A549 (cell line): Measurements from ENCODE around the gene IQCF6. TPM values are rescaled to one million over a fixed set of nuclear protein-coding genes. Genes with fewer than 3 reads are reported as not detected.

Experiments
- ATAC-seq, 2 experiments: fragments of 200-7000 bp in 1 of 2; fragments of >200 bp in 1 of 2; cut with Nextera tagmentation in 1 of 2; cut with Tn5 transposase in 1 of 2; 3 replicates each; pipeline versions ENCODE4 v1.8.0 to v1.9.1; 2018 to 2020; ENCODE audit warnings: mild to moderate bottlenecking in 1 of 2, moderate library complexity in 1 of 2
- CTCF ChIA-PET: fragments of 300-600 bp; sonication (Branson Sonifier 250); formaldehyde crosslinking; extraction: SDS; loops from one replicate; lab custom pipeline; 2021; ENCODE audit warnings: antibody characterized with exemption, inconsistent platforms; lab: Yijun Ruan, JAX
- POLR2A ChIA-PET: fragments of 350-600 bp; formaldehyde crosslinking; extraction: SDS; loops from one replicate; lab custom pipeline; 2021; ENCODE audit warnings: antibody characterized with exemption, inconsistent platforms; lab: Yijun Ruan, JAX
- DNase-seq, 2 experiments: peaks; one replicate each; pipeline versions ENCODE4 v3.0.0 to v3.0.0-alpha.2; 2011 to 2016; ENCODE audit warnings: low read depth in 1 of 2, low spot score in 1 of 2
- FAIRE-seq: peaks from 2 replicates; lab custom pipeline; 2011; peaks lifted over from hg19 to GRCh38; lab: Jason Lieb, UNC
- H3K27ac ChIP-seq, 2 experiments: fragments of >200 bp; sonication (Bioruptor Twin); formaldehyde crosslinking; 3 replicates each; pipeline ENCODE4 v1.5.1; 2016 to 2017
- H3K4me1 ChIP-seq: fragments of >200 bp; sonication (Bioruptor Twin); formaldehyde crosslinking; 3 replicates; pipeline ENCODE4 v1.6.1; 2016
- H3K4me2 ChIP-seq: fragments of >200 bp; sonication (Bioruptor Twin); formaldehyde crosslinking; 3 replicates; pipeline ENCODE4 v1.6.1; 2016
- H3K4me3 ChIP-seq: fragments of >200 bp; sonication (Bioruptor Twin); formaldehyde crosslinking; 3 replicates; pipeline ENCODE4 v1.5.1; 2016
- H3K9me3 ChIP-seq: fragments of >200 bp; sonication (Bioruptor Twin); formaldehyde crosslinking; 3 replicates; pipeline ENCODE4 v1.6.1; 2016
- BHLHE40 ChIP-seq: IDR thresholded peaks from 2 replicates; pipeline ENCODE4 v1.6.1; 2012; ENCODE audit warnings: low read depth, low read length, inconsistent platforms
- CBX2 ChIP-seq: fragments of 200-600 bp; sonication (generic); IDR thresholded peaks from 2 replicates; pipeline ENCODE4 v1.6.1; 2016; ENCODE audit warnings: low read depth, mild to moderate bottlenecking, borderline replicate concordance
- CBX8 ChIP-seq: fragments of 200-600 bp; sonication (generic); IDR thresholded peaks from 2 replicates; pipeline ENCODE4 v1.6.1; 2016
- EHMT2 ChIP-seq: fragments of 200-600 bp; sonication (generic); IDR thresholded peaks from 2 replicates; pipeline ENCODE4 v1.6.1; 2016; ENCODE audit warnings: antibody characterized with exemption, low read depth, mild to moderate bottlenecking, moderate library complexity
- EP300 ChIP-seq, 2 experiments: fragments of >200 bp; sonication (Bioruptor Twin); formaldehyde crosslinking; IDR thresholded peaks; 2 replicates in 1 of 2; 3 replicates in 1 of 2; pipeline ENCODE4 v1.6.1; 2016 to 2017
- FOSL2 ChIP-seq, 2 experiments: fragments of 450-650 bp in 1 of 2; fragments of >200 bp in 1 of 2; sonication (Bioruptor Twin) in 1 of 2; formaldehyde crosslinking; IDR thresholded peaks; 2 replicates each; pipeline versions ENCODE4 v1.5.0 to v1.6.1; 2016 to 2020; ENCODE audit warnings: mild to moderate bottlenecking in 1 of 2, moderate library complexity in 1 of 2
- FOXS1 ChIP-seq: fragments of 250-450 bp; sonication (Bioruptor Pico); IDR thresholded peaks from 2 replicates; pipeline ENCODE4 v1.5.0; 2020; ENCODE audit warnings: mild to moderate bottlenecking, moderate library complexity
- HDAC2 ChIP-seq: fragments of 200-600 bp; sonication (generic); IDR thresholded peaks from 2 replicates; pipeline ENCODE4 v1.6.1; 2016
- HOXB13 ChIP-seq: fragments of 250-450 bp; sonication (Bioruptor Pico); IDR thresholded peaks from 2 replicates; pipeline ENCODE4 v1.5.0; 2020; ENCODE audit warnings: low read depth, mild to moderate bottlenecking, moderate library complexity
- MAFK ChIP-seq: fragments of 450-650 bp; IDR thresholded peaks from 2 replicates; pipeline ENCODE4 v1.6.1; 2014; ENCODE audit not compliant: partially characterized antibody
- MAZ ChIP-seq: fragments of 150-350 bp; IDR thresholded peaks from 2 replicates; pipeline ENCODE4 v1.6.1; 2014; ENCODE audit warnings: antibody characterized with exemption, low read depth, low read length, borderline replicate concordance
- NR3C1 ChIP-seq: fragments of >200 bp; sonication (Bioruptor Twin); formaldehyde crosslinking; IDR thresholded peaks from 3 replicates; pipeline ENCODE4 v1.6.1; 2017
- POLR2A ChIP-seq: IDR thresholded peaks from 2 replicates; pipeline ENCODE4 v1.6.1; 2012; ENCODE audit warnings: mild to moderate bottlenecking, low read length
- POLR2AphosphoS2 ChIP-seq: conservative IDR thresholded peaks from 2 replicates; pipeline ENCODE4 v1.6.1; 2012; ENCODE audit warnings: low read length, improper control_type of control experiment, inconsistent platforms
- RAD21 ChIP-seq, 2 experiments: fragments of >200 bp in 1 of 2; sonication (Bioruptor Twin) in 1 of 2; formaldehyde crosslinking in 1 of 2; IDR thresholded peaks in 1 of 2; conservative IDR thresholded peaks in 1 of 2; 2 replicates in 1 of 2; 3 replicates in 1 of 2; pipeline ENCODE4 v1.6.1; 2012 to 2018; ENCODE audit warnings: inconsistent platforms in 1 of 2
- RCOR1 ChIP-seq: fragments of 150-350 bp; IDR thresholded peaks from 2 replicates; pipeline ENCODE4 v1.6.1; 2014; ENCODE audit warnings: antibody characterized with exemption, low read length, low read depth
- RNF2 ChIP-seq: fragments of 200-600 bp; sonication (generic); IDR thresholded peaks from 2 replicates; pipeline ENCODE4 v1.6.1; 2016; ENCODE audit warnings: low read depth, mild to moderate bottlenecking, antibody characterized with exemption, moderate library complexity, borderline replicate concordance
- SMC3 ChIP-seq: fragments of >200 bp; sonication (Bioruptor Twin); formaldehyde crosslinking; IDR thresholded peaks from 3 replicates; pipeline ENCODE4 v1.6.1; 2018; ENCODE audit warnings: inconsistent platforms
- TFCP2L1 ChIP-seq: fragments of 250-450 bp; sonication (Bioruptor Pico); IDR thresholded peaks from 2 replicates; pipeline ENCODE4 v1.5.0; 2021; ENCODE audit warnings: mild to moderate bottlenecking
- TP53 ChIP-seq: fragments of 250-450 bp; sonication (Bioruptor Pico); IDR thresholded peaks from 2 replicates; pipeline ENCODE4 v1.5.0; 2021; ENCODE audit warnings: mild to moderate bottlenecking, moderate library complexity
- ZFP36 ChIP-seq: fragments of 450-650 bp; IDR thresholded peaks from 2 replicates; pipeline ENCODE4 v1.6.1; 2014; ENCODE audit warnings: borderline replicate concordance; ENCODE audit not compliant: partially characterized antibody
- WGBS: methylation state at CpG from one replicate; pipeline ENCODE4 v1.1.6; 2017; ENCODE audit errors: missing lambda C conversion rate; 5-methylcytosine and 5-hydroxymethylcytosine counted together
- polyA plus RNA-seq, 4 experiments: library from polyadenylated mRNA; depleted of rRNA in 3 of 4; stranded (reverse); fragments of >200 nt; fragmentation: RNase III in 1 of 4; extraction: RNeasy Plus Mini Kit Qiagen cat#74134 plus additional on column Dnase treatment in 1 of 4; gene quantifications; 2 replicates in 3 of 4; 3 replicates in 1 of 4; pipeline ENCODE4 v1.2.3, GENCODE V29; 2011 to 2017
- TF ChIP-seq, protein P1 (sequence below): fragments of 150-350 bp; IDR thresholded peaks from 2 replicates; pipeline ENCODE4 v1.6.1; 2014; ENCODE audit warnings: low read depth, mild to moderate bottlenecking, low read length
- TF ChIP-seq, protein P2 (sequence below): fragments of 450-650 bp; IDR thresholded peaks from 2 replicates; pipeline ENCODE4 v1.6.1; 2014; ENCODE audit warnings: antibody characterized with exemption
- TF ChIP-seq, protein P3 (sequence below): IDR thresholded peaks from 2 replicates; pipeline ENCODE4 v1.6.1; 2012; ENCODE audit warnings: low read depth, borderline replicate concordance
- TF ChIP-seq, protein P4 (sequence below): fragments of 250-450 bp; sonication (Bioruptor Pico); IDR thresholded peaks from 2 replicates; pipeline ENCODE4 v1.5.0; 2021; ENCODE audit warnings: mild to moderate bottlenecking, moderate library complexity, borderline replicate concordance
- TF ChIP-seq, protein P5 (sequence below): fragments of 200-600 bp; sonication (generic); IDR thresholded peaks from 2 replicates; pipeline ENCODE4 v1.6.1; 2016; ENCODE audit warnings: antibody characterized with exemption, mild to moderate bottlenecking, moderate library complexity
- TF ChIP-seq, protein P6 (sequence below): fragments of >200 bp; sonication (Bioruptor Twin); formaldehyde crosslinking; IDR thresholded peaks from 2 replicates; pipeline ENCODE4 v1.6.1; 2016

The IQCF6 gene
- polyA plus RNA-seq, 2 of the 4 experiments (the other 2 are of a cell fraction): not detected

DNA sequence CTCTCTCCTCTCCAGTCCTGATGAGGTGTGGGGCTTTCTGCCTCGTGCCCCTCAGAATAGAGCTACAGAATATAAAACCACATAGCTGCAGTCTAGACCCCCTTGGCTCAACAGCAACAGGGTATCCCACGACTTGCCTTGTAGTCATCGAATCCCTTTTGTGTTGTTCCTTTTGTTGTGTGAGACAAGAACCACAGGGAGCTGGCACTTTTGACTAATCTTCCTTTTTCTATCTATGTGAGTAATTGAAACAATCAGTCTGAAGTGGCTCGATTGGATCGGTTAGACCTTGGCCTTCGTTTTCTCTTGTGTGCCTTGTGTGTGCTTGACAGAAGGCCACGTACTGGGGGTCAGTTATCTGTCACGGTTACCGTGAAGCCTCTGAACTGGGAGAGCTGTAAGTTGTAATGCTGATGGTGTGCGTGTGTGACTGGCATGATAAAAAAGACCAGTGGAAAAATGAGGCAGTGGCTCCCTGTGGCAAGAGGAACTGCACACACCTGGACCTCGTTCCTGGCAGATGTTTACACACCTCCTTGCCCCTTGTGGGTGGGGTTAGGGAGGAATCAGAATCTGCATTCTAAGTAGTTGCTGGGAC, 23.2 kb upstream of the IQCF6 start:
- TF ChIP-seq CBX2: no peak
- TF ChIP-seq EP300 (IDR thresholded peaks at IDR 0.05): no peak
- TF ChIP-seq MAZ: no peak
- TF ChIP-seq, protein P1, sequence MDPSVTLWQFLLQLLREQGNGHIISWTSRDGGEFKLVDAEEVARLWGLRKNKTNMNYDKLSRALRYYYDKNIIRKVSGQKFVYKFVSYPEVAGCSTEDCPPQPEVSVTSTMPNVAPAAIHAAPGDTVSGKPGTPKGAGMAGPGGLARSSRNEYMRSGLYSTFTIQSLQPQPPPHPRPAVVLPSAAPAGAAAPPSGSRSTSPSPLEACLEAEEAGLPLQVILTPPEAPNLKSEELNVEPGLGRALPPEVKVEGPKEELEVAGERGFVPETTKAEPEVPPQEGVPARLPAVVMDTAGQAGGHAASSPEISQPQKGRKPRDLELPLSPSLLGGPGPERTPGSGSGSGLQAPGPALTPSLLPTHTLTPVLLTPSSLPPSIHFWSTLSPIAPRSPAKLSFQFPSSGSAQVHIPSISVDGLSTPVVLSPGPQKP: no peak
- TF ChIP-seq, protein P2, sequence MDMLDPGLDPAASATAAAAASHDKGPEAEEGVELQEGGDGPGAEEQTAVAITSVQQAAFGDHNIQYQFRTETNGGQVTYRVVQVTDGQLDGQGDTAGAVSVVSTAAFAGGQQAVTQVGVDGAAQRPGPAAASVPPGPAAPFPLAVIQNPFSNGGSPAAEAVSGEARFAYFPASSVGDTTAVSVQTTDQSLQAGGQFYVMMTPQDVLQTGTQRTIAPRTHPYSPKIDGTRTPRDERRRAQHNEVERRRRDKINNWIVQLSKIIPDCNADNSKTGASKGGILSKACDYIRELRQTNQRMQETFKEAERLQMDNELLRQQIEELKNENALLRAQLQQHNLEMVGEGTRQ: no peak
- no peak for TF ChIP-seq TP53 (CRISPR knock-in tag)
- TF ChIP-seq HOXB13: no peak
- TF ChIP-seq POLR2AphosphoS2: no peak
- TF ChIP-seq, protein P3, sequence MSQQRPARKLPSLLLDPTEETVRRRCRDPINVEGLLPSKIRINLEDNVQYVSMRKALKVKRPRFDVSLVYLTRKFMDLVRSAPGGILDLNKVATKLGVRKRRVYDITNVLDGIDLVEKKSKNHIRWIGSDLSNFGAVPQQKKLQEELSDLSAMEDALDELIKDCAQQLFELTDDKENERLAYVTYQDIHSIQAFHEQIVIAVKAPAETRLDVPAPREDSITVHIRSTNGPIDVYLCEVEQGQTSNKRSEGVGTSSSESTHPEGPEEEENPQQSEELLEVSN: no peak
- no peak for TF ChIP-seq MAFK
- TF ChIP-seq TFCP2L1: no peak
- TF ChIP-seq CBX8: no peak
- TF ChIP-seq ZFP36: no peak
- TF ChIP-seq POLR2A: no peak
- no peak for TF ChIP-seq RAD21 (conservative IDR thresholded peaks at IDR 0.05 in 1 of 2, IDR thresholded peaks at IDR 0.05 in 1 of 2)
- no peak for ATAC-seq
- H3K27ac ChIP-seq: no peak overlapping the region
- 15% methylated on average over 11 of the region's 11 CpGs for WGBS
- no peak for DNase-seq
- FAIRE-seq: no peak
- H3K4me2 ChIP-seq: no peak overlapping the region
- no peaks in the 10 kb centered on the region for H3K4me1 ChIP-seq
- ChIA-PET POLR2A (no interaction called here), CTCF (interaction anchor here (1.1 to 1.7 kb wide), 4 partner anchors 10 to 301 kb away, joined by 4 to 7 read pairs (median 6); no protein-coding TSS in a partner anchor)
- no peak overlapping the region for H3K4me3 ChIP-seq
- no peaks in the 10 kb centered on the region for H3K9me3 ChIP-seq

DNA sequence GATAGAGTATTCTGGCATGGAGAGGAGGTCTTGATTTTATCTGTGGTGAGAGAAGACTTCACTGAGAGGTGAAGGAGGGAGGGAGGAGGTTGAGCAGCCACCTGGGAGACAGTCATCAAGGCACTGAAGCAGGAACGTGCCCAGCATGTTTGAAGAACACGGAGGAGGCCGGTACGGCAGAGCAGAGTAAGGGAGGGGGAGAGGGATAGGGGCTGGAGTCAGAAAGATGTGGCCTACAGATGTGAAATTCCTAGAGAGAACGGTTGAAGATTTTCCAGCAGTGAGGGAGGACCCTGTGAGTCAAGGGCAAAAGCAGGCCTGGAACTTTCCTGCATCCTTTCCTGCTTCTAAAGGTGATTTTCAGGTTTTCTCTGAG, 21.7 kb upstream of the IQCF6 start:
- CTCF ChIA-PET: interaction anchor here (0.5 to 2.5 kb wide), 13 partner anchors 9 to 299 kb away, joined by 3 to 7 read pairs (median 4); partner anchors contain the start of gene GRM2
- ATAC-seq: no peak

More for the DNA sequence above, 21.7 kb upstream of the IQCF6 start:
- Histone ChIP-seq H3K9me3 (no peaks in the 10 kb centered on the region), H3K4me3 (no peak overlapping the region), H3K27ac (no peak overlapping the region), H3K4me1 (no peaks in the 10 kb centered on the region), H3K4me2 (no peak overlapping the region)
- DNase-seq: no peak
- POLR2A ChIA-PET: no interaction called here
- no peak for FAIRE-seq
- TF ChIP-seq RCOR1: no peak
- no peak for TF ChIP-seq FOXS1
- TF ChIP-seq SMC3: no peak
- no peak for TF ChIP-seq RNF2
- TF ChIP-seq, protein P4, sequence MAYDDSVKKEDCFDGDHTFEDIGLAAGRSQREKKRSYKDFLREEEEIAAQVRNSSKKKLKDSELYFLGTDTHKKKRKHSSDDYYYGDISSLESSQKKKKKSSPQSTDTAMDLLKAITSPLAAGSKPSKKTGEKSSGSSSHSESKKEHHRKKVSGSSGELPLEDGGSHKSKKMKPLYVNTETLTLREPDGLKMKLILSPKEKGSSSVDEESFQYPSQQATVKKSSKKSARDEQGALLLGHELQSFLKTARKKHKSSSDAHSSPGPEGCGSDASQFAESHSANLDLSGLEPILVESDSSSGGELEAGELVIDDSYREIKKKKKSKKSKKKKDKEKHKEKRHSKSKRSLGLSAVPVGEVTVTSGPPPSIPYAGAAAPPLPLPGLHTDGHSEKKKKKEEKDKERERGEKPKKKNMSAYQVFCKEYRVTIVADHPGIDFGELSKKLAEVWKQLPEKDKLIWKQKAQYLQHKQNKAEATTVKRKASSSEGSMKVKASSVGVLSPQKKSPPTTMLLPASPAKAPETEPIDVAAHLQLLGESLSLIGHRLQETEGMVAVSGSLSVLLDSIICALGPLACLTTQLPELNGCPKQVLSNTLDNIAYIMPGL: no peak
- no peak for TF ChIP-seq NR3C1
- no peak for TF ChIP-seq HDAC2
- TF ChIP-seq, protein P5, sequence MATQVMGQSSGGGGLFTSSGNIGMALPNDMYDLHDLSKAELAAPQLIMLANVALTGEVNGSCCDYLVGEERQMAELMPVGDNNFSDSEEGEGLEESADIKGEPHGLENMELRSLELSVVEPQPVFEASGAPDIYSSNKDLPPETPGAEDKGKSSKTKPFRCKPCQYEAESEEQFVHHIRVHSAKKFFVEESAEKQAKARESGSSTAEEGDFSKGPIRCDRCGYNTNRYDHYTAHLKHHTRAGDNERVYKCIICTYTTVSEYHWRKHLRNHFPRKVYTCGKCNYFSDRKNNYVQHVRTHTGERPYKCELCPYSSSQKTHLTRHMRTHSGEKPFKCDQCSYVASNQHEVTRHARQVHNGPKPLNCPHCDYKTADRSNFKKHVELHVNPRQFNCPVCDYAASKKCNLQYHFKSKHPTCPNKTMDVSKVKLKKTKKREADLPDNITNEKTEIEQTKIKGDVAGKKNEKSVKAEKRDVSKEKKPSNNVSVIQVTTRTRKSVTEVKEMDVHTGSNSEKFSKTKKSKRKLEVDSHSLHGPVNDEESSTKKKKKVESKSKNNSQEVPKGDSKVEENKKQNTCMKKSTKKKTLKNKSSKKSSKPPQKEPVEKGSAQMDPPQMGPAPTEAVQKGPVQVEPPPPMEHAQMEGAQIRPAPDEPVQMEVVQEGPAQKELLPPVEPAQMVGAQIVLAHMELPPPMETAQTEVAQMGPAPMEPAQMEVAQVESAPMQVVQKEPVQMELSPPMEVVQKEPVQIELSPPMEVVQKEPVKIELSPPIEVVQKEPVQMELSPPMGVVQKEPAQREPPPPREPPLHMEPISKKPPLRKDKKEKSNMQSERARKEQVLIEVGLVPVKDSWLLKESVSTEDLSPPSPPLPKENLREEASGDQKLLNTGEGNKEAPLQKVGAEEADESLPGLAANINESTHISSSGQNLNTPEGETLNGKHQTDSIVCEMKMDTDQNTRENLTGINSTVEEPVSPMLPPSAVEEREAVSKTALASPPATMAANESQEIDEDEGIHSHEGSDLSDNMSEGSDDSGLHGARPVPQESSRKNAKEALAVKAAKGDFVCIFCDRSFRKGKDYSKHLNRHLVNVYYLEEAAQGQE: no peak
- TF ChIP-seq, protein P3: no peak
- TF ChIP-seq CBX2: no peak
- no peak for TF ChIP-seq FOSL2 (IDR thresholded peaks at IDR 0.05)
- no peak for TF ChIP-seq FOSL2 (CRISPR knock-in tag; IDR thresholded peaks at IDR 0.05)
- no peak for TF ChIP-seq ZFP36
- no peak for TF ChIP-seq EHMT2
- TF ChIP-seq, protein P6, sequence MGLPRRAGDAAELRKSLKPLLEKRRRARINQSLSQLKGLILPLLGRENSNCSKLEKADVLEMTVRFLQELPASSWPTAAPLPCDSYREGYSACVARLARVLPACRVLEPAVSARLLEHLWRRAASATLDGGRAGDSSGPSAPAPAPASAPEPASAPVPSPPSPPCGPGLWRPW: no peak
- no peak for TF ChIP-seq BHLHE40
- 40% methylated on average over 5 of the region's 5 CpGs for WGBS
